ENCODE measurements around the gene STXBP6. TPM values are rescaled to one million over a fixed set of nuclear protein-coding genes. Genes with fewer than 3 reads are reported as not detected.
"Not testable (repeated sequence)": the region's sequence is repeated elsewhere in the genome, so short reads cannot be mapped to it uniquely, and the experiment has no call there.

STXBP6 gene
- total RNA-seq, 1 donor = 5.1 TPM

GRCh38 chr14:24777678-24778077 lies 272.3 kb downstream of the STXBP6 start:
- DNase-seq (ENCODE audit: low read depth in 2 of 3, low spot score in 2 of 3) = no peak

GRCh38 chr14:24775950-24776349 lies 274.0 kb downstream of the STXBP6 start:
- DNase-seq (ENCODE audit: low read depth in 2 of 3, low spot score in 2 of 3) = no peak

- peak in 2 of 3 donors; percentile 76 to 89 for DNase-seq (ENCODE audit: low read depth in 2 of 3, low spot score in 2 of 3)
These were observed 275.6 kb downstream of the STXBP6 start for GRCh38 chr14:24774187-24774915.

DNA sequence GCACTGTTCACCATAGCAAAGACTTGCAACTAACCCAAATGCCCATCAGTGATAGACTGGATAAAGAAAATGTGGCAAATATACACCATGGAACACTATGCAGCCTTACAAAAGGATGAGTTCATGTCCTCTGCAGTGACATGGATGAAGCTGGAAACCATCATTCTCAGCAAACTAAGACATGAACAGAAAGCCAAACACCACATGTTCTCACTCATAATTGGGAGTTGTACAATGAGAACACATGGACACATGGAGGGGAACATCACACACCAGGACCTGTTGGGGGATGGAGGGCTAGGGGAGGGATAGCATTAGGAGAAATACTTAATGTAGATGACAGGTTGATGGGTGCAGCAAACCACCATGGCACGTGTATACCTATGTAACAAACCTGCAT lies 276.4 kb downstream of the STXBP6 start:
- DNase-seq (ENCODE audit: low read depth in 2 of 3, low spot score in 2 of 3) = not testable (repeated sequence)

GRCh38 chr14:24766434-24766833 lies 283.5 kb downstream of the STXBP6 start:
- DNase-seq (ENCODE audit: low read depth in 2 of 3, low spot score in 2 of 3) = no peak

- DNase-seq (ENCODE audit: low read depth in 2 of 3, low spot score in 2 of 3) = no peak
These were observed 288.8 kb downstream of the STXBP6 start for GRCh38 chr14:24761141-24761540.
